Activated T-cell treated with anti-CD3 and anti-CD28 coated beads for 24 hours (primary cell): ENCODE measurements around the gene SPHK2.
"Not testable (repeated sequence)": the region's sequence is repeated elsewhere in the genome, so short reads cannot be mapped to it uniquely, and the experiment has no call there.

Experiments used
- DNase-seq: peaks from one replicate; pipeline ENCODE4 v3.0.0-alpha.2; 2020; ENCODE audit warnings: low read depth

The SPHK2 gene

DNA sequence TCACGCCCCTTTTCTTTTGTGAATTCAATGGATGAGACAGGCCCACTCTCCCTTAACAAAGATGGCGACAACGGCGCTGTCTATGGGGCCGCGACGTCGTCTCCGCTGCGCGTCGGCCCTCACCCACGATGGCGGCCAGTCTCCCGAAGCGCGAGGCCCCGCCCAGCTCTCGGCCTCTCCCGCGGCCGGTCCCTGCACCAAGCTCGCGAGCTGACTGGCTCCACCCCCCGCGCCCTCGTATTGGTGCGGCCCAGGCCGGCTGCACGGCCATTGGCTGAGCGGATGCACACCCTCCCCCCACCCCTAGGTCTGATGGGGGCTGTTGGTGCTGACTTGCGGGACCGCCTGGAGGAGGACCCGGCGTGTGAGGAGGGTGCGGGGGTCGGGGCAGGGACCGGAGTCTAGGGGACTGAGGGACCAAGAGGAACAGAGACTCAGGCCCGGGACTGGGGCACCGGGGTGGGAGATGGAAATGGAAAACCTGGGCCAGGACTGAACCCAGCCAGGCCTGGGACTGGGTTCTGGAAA, 4.8 kb downstream of the SPHK2 start:
- DNase-seq: peak; percentile 96

DNA sequence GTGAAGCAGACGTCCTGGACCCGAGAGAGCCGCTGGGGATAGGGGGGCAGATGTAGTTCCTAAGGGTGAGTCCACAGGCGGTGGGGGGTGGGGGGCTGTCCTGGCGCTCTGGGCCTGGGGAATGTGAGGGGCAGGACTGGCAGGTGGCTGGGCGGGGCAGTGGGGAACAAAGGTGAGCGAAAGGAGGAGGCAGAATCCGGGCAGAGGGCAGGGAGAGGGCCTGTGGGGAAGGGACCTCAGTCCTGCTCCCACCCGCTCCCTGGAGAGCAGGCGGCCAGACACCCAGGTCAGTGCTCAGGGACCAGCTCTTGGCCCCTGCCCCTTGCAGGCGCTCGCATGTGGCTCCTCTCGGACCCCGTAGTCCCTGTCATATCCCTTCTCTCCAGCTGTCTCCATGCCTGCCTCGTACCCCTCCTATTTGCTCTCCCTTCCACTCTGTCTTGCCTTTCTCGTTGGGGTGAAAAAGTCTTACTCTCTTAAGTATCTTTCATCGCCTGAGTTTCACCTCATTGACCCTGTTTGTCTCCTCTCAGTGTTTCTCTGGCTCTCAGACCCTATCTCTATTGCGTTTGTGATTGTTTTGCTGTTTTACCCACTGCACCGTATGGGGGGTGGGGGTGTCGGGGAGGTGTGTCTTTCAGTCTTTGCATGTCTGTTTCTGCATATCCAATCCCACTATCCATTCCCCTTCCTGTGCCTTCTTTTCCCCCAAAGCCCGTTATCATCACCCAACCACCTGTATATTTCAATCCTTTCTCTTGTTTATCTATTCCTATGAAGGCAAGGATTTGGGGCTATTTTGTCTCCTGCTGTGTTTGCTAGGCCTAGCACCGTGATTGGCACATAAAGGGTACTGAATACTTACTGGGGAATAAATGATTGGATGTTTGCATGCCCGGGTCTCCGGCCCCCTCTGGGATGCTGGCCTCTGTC, 5.8 kb downstream of the SPHK2 start:
- no peak for DNase-seq

DNA sequence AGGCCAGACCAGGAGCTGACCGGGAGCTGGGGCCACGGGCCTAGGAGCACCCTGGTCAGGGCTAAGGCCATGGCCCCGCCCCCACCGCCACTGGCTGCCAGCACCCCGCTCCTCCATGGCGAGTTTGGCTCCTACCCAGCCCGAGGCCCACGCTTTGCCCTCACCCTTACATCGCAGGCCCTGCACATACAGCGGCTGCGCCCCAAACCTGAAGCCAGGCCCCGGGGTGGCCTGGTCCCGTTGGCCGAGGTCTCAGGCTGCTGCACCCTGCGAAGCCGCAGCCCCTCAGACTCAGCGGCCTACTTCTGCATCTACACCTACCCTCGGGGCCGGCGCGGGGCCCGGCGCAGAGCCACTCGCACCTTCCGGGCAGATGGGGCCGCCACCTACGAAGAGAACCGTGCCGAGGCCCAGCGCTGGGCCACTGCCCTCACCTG, 6.6 kb downstream of the SPHK2 start:
- DNase-seq: no peak

- DNase-seq: no peak
Observed at GRCh38 chr19:48627201-48627864, 8.0 kb downstream of the SPHK2 start.

DNA sequence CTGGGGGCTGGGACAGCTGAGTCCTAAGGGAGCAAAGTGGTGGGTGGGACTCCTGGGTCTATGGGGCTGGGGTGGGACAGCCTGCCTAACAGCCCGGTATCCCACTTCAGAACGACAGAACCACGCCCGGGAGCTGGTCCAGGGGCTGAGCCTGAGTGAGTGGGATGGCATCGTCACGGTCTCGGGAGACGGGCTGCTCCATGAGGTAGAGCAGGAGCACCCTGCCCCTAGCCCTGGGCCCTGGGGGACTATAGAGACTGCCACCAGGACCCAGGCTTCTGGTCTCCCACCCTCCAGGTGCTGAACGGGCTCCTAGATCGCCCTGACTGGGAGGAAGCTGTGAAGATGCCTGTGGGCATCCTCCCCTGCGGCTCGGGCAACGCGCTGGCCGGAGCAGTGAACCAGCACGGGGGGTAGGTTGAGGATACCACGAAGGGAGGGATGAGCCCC, 8.6 kb downstream of the SPHK2 start:
- no peak for DNase-seq

DNA sequence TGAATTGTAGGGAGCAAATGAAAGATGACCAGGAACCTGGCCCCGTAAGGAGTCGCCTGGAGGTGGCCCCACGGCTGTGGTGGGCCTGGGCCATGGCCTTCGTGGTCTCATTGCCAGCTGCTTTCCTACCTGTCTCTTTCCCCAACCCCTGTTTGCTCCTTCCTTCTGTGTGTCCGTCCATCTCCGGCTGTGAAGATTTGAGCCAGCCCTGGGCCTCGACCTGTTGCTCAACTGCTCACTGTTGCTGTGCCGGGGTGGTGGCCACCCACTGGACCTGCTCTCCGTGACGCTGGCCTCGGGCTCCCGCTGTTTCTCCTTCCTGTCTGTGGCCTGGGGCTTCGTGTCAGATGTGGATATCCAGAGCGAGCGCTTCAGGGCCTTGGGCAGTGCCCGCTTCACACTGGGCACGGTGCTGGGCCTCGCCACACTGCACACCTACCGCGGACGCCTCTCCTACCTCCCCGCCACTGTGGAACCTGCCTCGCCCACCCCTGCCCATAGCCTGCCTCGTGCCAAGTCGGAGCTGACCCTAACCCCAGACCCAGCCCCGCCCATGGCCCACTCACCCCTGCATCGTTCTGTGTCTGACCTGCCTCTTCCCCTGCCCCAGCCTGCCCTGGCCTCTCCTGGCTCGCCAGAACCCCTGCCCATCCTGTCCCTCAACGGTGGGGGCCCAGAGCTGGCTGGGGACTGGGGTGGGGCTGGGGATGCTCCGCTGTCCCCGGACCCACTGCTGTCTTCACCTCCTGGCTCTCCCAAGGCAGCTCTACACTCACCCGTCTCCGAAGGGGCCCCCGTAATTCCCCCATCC, 9.4 kb downstream of the SPHK2 start:
- DNase-seq: no peak

DNA sequence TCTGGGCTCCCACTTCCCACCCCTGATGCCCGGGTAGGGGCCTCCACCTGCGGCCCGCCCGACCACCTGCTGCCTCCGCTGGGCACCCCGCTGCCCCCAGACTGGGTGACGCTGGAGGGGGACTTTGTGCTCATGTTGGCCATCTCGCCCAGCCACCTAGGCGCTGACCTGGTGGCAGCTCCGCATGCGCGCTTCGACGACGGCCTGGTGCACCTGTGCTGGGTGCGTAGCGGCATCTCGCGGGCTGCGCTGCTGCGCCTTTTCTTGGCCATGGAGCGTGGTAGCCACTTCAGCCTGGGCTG, 9.9 kb downstream of the SPHK2 start:
- no peak for DNase-seq

DNA sequence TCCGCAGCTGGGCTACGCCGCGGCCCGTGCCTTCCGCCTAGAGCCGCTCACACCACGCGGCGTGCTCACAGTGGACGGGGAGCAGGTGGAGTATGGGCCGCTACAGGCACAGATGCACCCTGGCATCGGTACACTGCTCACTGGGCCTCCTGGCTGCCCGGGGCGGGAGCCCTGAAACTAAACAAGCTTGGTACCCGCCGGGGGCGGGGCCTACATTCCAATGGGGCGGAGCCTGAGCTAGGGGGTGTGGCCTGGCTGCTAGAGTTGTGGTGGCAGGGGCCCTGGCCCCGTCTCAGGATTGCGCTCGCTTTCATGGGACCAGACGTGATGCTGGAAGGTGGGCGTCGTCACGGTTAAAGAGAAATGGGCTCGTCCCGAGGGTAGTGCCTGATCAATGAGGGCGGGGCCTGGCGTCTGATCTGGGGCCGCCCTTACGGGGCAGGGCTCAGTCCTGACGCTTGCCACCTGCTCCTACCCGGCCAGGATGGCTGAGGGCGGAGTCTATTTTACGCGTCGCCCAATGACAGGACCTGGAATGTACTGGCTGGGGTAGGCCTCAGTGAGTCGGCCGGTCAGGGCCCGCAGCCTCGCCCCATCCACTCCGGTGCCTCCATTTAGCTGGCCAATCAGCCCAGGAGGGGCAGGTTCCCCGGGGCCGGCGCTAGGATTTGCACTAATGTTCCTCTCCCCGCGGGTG, 10.4 kb downstream of the SPHK2 start:
- DNase-seq: no peak

DNA sequence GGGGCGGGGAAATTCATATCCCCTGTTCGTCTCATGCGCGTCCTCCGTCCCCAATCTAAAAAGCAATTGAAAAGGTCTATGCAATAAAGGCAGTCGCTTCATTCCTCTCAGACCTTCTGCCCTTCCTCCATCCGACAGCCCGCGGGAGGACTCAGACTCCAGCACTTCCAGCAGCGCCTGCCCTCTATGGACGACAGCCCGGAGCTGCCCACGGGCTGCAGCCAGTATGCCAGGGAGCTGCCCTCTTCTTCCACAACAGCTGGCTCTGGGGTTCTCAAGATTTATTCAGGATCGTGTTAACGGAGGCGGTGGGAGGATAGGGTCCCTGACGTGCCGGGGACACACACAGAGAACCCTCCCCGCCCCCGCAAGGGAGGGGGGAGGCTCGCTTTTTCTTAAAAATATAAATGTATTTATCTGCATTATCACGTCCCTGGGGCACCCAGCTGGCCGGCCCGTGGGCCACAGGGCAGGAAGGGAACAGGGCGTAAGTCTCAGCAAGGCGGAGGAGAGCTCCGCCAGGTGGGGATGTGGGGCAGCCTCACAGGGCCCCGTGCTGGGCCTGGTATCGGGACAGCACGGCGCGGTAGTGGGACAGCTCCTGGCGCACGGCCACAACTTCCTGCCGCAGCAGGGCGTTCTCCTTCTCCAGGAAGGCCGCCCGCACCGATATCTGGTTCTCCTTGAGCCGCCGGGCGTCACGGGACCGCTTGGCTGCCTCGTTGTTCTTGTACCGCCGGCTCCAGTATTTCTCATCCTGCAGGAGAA, 11.2 kb downstream of the SPHK2 start:
- no peak for DNase-seq

DNA sequence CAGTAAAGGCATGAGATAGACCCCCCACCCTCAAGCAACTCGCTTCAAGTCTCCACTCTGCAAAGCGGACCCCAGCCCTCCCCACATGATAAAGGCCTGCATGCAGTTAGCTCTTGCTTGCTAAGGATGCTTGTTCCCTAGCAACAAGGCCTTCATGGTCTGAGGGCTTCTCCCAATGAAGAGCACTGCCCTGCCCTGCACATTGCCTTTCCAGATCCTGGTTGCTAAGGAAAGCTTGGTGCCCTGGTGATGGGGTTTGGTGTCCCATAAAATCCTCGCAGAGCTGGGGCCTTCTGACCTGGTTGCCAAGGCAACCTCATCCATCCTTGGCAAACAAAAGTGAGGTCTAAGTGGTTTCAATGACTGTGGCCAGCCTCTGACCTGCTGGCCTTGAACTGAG, 11.9 kb downstream of the SPHK2 start:
- DNase-seq: no peak

DNA sequence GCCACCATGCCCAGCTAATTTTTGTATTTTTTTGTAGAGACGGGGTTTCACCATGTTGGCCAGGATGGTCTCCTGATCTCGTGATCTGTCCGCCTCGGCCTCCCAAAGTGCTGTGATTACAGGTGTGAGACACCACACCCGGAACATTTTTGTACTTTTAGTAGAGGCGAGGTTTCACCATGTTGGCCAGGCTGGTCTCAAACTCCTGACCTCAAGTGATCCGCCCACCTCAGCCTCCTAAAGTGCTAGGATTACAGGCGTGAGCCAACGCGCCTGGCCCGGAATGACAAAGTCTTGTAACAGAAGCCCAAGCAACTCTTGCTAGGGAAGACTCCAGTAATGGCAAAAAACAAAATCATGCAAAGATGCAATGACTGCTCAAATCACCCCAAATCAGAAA, 13.0 kb downstream of the SPHK2 start:
- DNase-seq: not testable (repeated sequence)

- no peak for DNase-seq
Observed at GRCh38 chr19:48632692-48633147, 13.4 kb downstream of the SPHK2 start.

DNA sequence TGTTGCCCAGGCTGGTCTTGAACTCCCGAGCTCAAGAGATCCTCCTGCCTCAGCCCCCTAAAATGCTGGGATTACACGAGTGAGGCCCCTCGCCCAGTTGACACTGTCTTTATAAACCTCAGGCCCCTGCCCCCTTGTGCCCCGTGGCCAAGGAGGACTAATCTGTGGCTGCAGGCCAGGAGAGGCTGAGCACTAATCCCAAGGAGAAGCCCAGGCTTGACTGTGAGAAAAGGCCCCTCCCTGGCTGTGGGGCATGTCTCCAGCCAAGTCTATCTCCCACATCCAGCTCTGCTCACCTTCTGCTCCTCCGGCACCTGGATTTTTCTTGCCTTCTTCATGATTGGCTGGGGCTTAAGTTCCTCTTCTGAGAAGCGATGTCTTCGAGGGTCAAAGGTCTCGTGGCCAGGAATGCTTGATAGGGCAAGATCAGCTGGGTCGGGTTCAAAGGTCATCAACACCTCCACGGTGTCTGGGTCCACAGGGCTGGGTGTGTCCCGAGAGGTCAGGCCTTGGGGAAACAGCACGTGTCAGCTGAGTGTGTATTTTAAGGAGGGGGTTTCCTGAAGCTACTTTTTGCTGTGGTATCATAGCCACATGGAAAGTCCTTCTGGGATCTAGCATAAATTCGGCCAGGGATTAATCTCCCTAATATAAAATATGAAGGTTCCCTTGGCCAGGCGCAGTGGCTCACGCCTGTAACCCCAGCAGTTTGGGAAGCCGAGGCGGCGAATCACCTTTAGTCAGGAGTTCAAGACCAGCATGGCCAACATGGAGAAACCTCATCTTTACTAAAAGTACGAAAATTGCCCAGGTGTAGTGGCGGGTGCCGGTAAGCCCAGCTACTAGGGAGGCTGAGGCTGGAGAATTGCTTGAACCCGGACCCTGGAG, 14.1 kb downstream of the SPHK2 start:
- DNase-seq: no peak

DNA sequence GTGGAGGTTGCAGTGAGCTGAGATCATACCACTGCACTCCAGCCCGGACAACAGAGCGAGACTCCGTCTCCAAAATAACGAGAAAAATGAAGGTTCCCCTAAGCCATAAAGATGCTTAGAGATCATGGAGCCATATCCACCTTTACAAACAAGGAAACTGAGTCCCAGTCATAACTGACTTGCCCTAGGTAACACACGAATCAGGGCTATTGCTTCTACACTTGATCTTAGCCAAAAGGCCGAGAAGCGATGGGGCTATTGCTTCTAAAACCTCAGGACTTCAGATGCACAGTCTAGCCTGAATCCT, 14.7 kb downstream of the SPHK2 start:
- no peak for DNase-seq

DNA sequence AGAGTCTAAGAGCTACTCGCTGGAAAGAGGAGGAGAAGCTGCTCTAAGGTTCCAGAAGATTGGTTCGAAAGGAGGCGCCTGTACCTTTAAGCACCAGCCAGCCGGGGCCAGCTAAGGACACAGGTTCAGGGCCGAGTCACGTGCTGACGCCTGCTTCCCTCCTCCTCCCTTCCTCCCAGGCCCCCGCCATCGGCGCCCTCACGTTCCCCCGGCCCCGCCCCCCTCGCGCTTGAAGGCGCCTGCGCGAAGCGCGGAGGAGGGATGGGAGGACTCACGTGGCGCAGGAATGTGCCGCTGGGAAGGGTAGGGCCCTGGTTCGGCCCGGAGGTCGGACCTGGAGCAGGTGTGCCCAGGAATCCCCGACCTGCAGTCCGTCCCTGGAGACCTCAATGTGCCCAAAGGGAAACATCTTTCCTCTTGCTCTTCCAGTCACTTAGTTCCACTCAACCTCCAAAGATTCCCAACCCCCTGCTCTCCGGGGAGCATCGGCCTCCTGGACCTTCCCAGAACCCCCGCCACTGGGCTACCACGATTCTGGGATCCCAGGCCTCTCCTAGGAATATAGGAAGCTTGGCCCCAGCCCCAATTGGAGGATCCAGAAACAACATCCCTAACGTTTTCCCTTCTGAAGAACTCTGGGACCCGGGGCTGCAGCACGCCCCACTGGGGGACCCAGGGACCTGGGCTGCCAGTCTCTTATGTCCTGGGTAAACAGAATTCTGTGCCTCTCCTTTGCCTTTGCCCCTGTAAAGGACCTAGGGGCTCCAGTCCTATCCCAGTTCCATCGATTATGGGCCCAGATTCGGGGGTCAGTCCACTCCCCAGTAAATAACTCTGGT, 15.3 kb downstream of the SPHK2 start:
- DNase-seq: peak; percentile 93

DNA sequence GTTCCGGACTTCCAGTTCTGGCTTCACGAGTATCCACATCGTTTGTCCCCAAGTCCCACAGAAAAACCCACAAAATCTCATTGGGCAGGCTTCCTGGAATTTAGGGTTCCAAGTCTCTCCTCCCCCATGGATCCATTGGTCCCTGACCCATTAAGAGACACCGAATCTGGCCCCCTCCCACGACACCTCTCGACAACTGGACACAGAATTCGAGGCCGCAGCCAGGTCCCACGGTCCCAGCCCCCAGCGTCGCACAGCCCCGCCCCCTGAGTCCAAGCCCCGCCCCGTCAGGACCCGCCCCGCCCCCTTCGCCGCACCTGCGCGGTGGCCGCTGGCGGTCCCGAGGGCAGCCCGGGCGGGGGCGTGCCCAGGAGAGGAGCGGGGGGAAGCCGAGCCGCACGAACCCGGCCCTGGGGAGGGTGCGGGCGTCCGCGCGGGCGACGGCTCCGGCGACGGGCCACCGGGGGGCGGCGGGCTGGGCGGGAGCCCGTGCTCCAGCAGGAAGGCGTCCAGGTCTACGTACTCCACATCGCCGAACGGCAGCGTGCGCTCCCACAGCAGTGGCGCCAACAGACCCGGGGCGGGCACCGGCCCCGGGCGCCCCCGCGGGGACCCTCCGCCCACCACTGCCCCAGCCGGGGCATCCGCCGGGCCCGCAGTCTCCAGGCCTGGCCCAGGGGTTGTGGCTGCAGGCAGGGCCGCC, 16.1 kb downstream of the SPHK2 start:
- peak; percentile 71 for DNase-seq

DNA sequence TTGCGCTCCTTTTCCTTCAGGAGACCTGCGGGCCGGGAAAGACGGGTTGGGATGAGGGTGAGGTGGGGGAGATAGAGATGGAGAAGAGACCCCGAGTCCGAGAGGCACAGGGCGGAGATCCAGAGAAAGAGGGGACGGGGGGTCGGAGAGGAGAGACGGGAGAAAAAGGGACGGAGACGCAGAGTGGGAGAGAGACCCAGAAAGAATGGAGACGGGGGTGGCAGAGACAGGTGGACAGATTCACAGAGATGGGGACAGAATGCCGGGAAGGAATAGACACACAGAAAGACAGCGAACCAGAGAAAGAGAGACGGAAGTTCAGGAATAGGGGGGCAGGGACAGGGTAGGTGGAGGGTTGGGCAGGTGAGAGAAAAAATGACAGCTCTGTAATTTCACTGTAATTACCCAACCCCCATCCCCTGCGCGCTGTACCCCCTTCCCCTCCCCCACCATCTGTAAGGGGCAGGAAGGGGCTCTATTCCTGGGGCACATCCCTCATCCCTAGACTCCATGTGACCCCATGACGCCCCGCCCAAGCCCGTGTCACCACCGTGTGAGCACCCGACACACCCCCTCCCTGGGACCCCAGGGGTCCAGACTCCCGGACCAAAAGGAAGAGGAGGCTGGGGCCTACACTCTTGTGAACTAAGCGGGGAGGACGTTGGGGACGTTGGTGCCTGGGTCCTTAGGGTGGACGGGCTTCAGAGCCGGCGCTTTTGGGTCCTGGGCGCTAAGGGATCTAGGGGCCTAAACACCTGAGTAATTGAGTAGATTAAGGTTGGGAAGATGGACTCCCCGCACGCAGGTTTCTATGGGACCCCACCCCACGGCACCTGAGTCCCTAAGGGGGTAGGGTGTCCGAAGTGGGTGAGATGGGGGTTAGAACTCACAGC, 16.9 kb downstream of the SPHK2 start:
- DNase-seq: no peak
